GM12878 (cell line): Measurements from ENCODE around the gene ICOSLG.

ENCODE experiments used
- TAF1 ChIP-seq: IDR thresholded peaks from 2 replicates; pipeline ENCODE4 v1.6.1; 2011; ENCODE audit warnings: mild to moderate bottlenecking, low read depth, low read length, borderline replicate concordance
- TF ChIP-seq, protein P1 (sequence below), 3 experiments: IDR thresholded peaks in 2 of 3; conservative IDR thresholded peaks in 1 of 3; 2 replicates each; pipeline ENCODE4 v1.5.1; 2011; ENCODE audit warnings: low read depth in 3 of 3, low read length in 3 of 3, mild to moderate bottlenecking in 3 of 3, control low read depth in 2 of 3, moderate library complexity in 2 of 3, inconsistent platforms in 1 of 3, mixed read lengths in 1 of 3; ENCODE audit not compliant: control insufficient read depth in 2 of 3, insufficient read depth in 1 of 3; ENCODE audit errors: extremely low read depth in 1 of 3

- no peak for TF ChIP-seq TAF1
- TF ChIP-seq, protein P1, sequence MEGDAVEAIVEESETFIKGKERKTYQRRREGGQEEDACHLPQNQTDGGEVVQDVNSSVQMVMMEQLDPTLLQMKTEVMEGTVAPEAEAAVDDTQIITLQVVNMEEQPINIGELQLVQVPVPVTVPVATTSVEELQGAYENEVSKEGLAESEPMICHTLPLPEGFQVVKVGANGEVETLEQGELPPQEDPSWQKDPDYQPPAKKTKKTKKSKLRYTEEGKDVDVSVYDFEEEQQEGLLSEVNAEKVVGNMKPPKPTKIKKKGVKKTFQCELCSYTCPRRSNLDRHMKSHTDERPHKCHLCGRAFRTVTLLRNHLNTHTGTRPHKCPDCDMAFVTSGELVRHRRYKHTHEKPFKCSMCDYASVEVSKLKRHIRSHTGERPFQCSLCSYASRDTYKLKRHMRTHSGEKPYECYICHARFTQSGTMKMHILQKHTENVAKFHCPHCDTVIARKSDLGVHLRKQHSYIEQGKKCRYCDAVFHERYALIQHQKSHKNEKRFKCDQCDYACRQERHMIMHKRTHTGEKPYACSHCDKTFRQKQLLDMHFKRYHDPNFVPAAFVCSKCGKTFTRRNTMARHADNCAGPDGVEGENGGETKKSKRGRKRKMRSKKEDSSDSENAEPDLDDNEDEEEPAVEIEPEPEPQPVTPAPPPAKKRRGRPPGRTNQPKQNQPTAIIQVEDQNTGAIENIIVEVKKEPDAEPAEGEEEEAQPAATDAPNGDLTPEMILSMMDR (IDR thresholded peaks at IDR 0.05 in 2 of 3, conservative IDR thresholded peaks at IDR 0.05 in 1 of 3; ENCODE audit: control insufficient read depth in 2 of 3, extremely low read depth in 1 of 3, insufficient read depth in 1 of 3, low read depth in 3 of 3, low read length in 3 of 3), result no peak
Measured at GRCh38 chr21:44272284-44272858, 31.6 kb upstream of the ICOSLG start.
